HG03575 (cell line): ENCODE measurements around the gene GATB.

Source experiments
- ATAC-seq: cut with Tn5 transposase; IDR thresholded peaks from one replicate; pipeline ENCODE4 v1.9.1; 2021; ENCODE audit not compliant: unreplicated experiment, insufficient number of reproducible peaks, low FRiP score; ENCODE audit errors: extremely low read depth

The GATB gene

GRCh38 chr4:151640381-151640780 is 120.4 kb downstream of the GATB start:
- no peak for ATAC-seq

- ATAC-seq, result no peak
These were observed 122.4 kb downstream of the GATB start for GRCh38 chr4:151638295-151638858.

GRCh38 chr4:151631349-151631748 is 129.5 kb downstream of the GATB start:
- ATAC-seq, result no peak

- ATAC-seq, result no peak
These were observed 131.6 kb downstream of the GATB start for GRCh38 chr4:151629097-151629783.

GRCh38 chr4:151628001-151628608 is 132.7 kb downstream of the GATB start:
- ATAC-seq, result no peak

- ATAC-seq, result no peak
These were observed 133.3 kb downstream of the GATB start for GRCh38 chr4:151627491-151627890.

GRCh38 chr4:151626751-151627150 is 134.1 kb downstream of the GATB start:
- ATAC-seq, result no peak

- ATAC-seq, result no peak
These were observed 134.6 kb downstream of the GATB start for GRCh38 chr4:151626228-151626627.

- ATAC-seq, result no peak
These were observed 135.9 kb downstream of the GATB start for GRCh38 chr4:151624626-151625565.
